Hematopoietic multipotent progenitor cell treated with erythropoietin and hydrocortisone succinate and interleukin-3 and kit ligand, for 8 days (in vitro differentiated cells): Measurements from ENCODE around the gene BCKDK.

ENCODE experiments used
- DNase-seq: peaks from one replicate; pipeline ENCODE4 v3.0.0-alpha.2; 2015

BCKDK gene

GRCh38 chr16:31108035-31108793, at the start of gene BCKDK:
BCKDK (plus strand) TSS chr16:31108386; CDS start chr16:31109224, 838 bp downstream.
- DNase-seq = peak; percentile 79

- no peak for DNase-seq
Observed at GRCh38 chr16:31061126-31061812, 46.9 kb upstream of the BCKDK start.

- no peak for DNase-seq
Observed at GRCh38 chr16:31061813-31062440, 46.3 kb upstream of the BCKDK start.

- DNase-seq = no peak
Observed at GRCh38 chr16:31063495-31063842, 44.7 kb upstream of the BCKDK start.

- no peak for DNase-seq
Observed at GRCh38 chr16:31063843-31064611, 44.2 kb upstream of the BCKDK start.

GRCh38 chr16:31064882-31065461, 43.2 kb upstream of the BCKDK start:
- no peak for DNase-seq

- no peak for DNase-seq
Observed at GRCh38 chr16:31067342-31067741, 40.8 kb upstream of the BCKDK start.

GRCh38 chr16:31071861-31072260, 36.3 kb upstream of the BCKDK start:
- DNase-seq = no peak

- peak; percentile 71 for DNase-seq
Observed at GRCh38 chr16:31072540-31073141, 35.5 kb upstream of the BCKDK start.

- peak; percentile 89 for DNase-seq
Observed at GRCh38 chr16:31073142-31073969, 34.8 kb upstream of the BCKDK start.

- DNase-seq = peak; percentile 100
Observed at GRCh38 chr16:31073970-31074813, 34.0 kb upstream of the BCKDK start, which contains the start of the genes ZNF646 and ZNF668. ZNF646 (plus strand) TSS chr16:31074422; CDS start chr16:31076325, 1,903 bp downstream. ZNF668 (minus strand) TSS chr16:31074240; CDS start chr16:31064459, 9,781 bp downstream.

GRCh38 chr16:31074814-31075183, 33.4 kb upstream of the BCKDK start:
- peak; percentile 20 for DNase-seq

- no peak for DNase-seq
Observed at GRCh38 chr16:31076319-31076718, 31.9 kb upstream of the BCKDK start.

- no peak for DNase-seq
Observed at GRCh38 chr16:31077024-31077423, 31.2 kb upstream of the BCKDK start.

- DNase-seq = peak; percentile 96
Observed at GRCh38 chr16:31077592-31078396, 30.4 kb upstream of the BCKDK start.

- no peak for DNase-seq
Observed at GRCh38 chr16:31078597-31079341, 29.4 kb upstream of the BCKDK start.

- no peak for DNase-seq
Observed at GRCh38 chr16:31079342-31079944, 28.7 kb upstream of the BCKDK start.

GRCh38 chr16:31080035-31080629, 28.1 kb upstream of the BCKDK start:
- no peak for DNase-seq
